Uterus (tissue), 4 donors: Measurements from ENCODE around the gene CCDC87. TPM values are rescaled to one million over a fixed set of nuclear protein-coding genes. Genes with fewer than 3 reads are reported as not detected.

Source experiments
- DNase-seq, 2 donors: peaks; one replicate each; pipeline ENCODE4 v3.0.0-alpha.2; 2019 to 2020
- H3K27ac ChIP-seq, 2 donors: fragments of 200-600 bp; sonication (generic); 1 replicate in 1 of 2; 2 replicates in 1 of 2; pipeline ENCODE4 v1.5.1; 2016 to 2018
- H3K27me3 ChIP-seq, 2 donors: fragments of 200-600 bp; sonication (generic); one replicate each; pipeline ENCODE4 v1.5.1; 2018 to 2019; ENCODE audit warnings: control low read depth in 1 of 2
- H3K36me3 ChIP-seq, 2 donors: fragments of 200-600 bp; sonication (generic); one replicate each; pipeline ENCODE4 v1.5.1; 2019; ENCODE audit warnings: control low read depth in 1 of 2
- H3K4me1 ChIP-seq, 2 donors: fragments of 200-600 bp; sonication (generic); one replicate each; pipeline ENCODE4 v1.5.1; 2018 to 2019; ENCODE audit warnings: control low read depth in 1 of 2
- H3K4me3 ChIP-seq, 2 donors: fragments of 200-600 bp; sonication (generic); 1 replicate in 1 of 2; 2 replicates in 1 of 2; pipeline ENCODE4 v1.5.1; 2018 to 2019; ENCODE audit warnings: mild to moderate bottlenecking in 1 of 2
- H3K9me3 ChIP-seq, 2 donors: fragments of 200-600 bp; sonication (generic); one replicate each; pipeline ENCODE4 v1.5.1; 2019; ENCODE audit warnings: control low read depth in 1 of 2
- CTCF ChIP-seq, 4 experiments: fragments of 200-600 bp in 2 of 4; fragments of 450-650 bp in 2 of 4; sonication (generic) in 2 of 4; IDR thresholded peaks; one replicate each; pipeline ENCODE4 v1.5.1; 2016 to 2019; ENCODE audit warnings: antibody characterized with exemption in 4 of 4, mild to moderate bottlenecking in 2 of 4, moderate library complexity in 1 of 4
- POLR2A ChIP-seq, 2 donors: fragments of 450-650 bp; IDR thresholded peaks; one replicate each; pipeline ENCODE4 v1.6.1; 2016; ENCODE audit warnings: antibody characterized with exemption in 2 of 2, mild to moderate bottlenecking in 1 of 2, moderate library complexity in 1 of 2
- intact Hi-C: fragments of 100-400 bp; cut with DNase I; formaldehyde crosslinking; loops from one replicate; pipeline ENCODE4 v1.15.1; 2023; ENCODE audit warnings: low total_unique reads
- total RNA-seq, 4 donors: library from RNA; depleted of rRNA in 3 of 4; stranded (reverse); fragments of >200 nt in 3 of 4; gene quantifications; one replicate each; pipeline versions ENCODE4 v1.1.0 to v1.2.4, GENCODE V29; 2014 to 2023
- donor health status: DM: yes; HTN: yes; CAD: no.

Gene CCDC87
- total RNA-seq, 4 donors from 2014 or later: 0.52 TPM; not detected in 3

GRCh38 chr11:66548774-66549630 is 43.9 kb downstream of the CCDC87 start:
- intact Hi-C loops: no loop called here
- H3K36me3 ChIP-seq: no peaks in the 10 kb centered on the region

GRCh38 chr11:66548041-66548440 is 44.8 kb downstream of the CCDC87 start:
- H3K27me3 ChIP-seq: no peaks in the 10 kb centered on the region
- peaks cover 0 to 6% of the 10 kb centered on the region in 2 donors for H3K4me1 ChIP-seq
- no peak for DNase-seq
- no peaks in the 10 kb centered on the region for H3K36me3 ChIP-seq
- no peak overlapping the region for H3K4me3 ChIP-seq
- H3K9me3 ChIP-seq: no peaks in the 10 kb centered on the region
- H3K27ac ChIP-seq: no peak overlapping the region
- intact Hi-C loops: no loop called here
- no peak for TF ChIP-seq POLR2A (IDR thresholded peaks at IDR 0.05)

More at GRCh38 chr11:66548774-66549630, 43.9 kb downstream of the CCDC87 start:
- TF ChIP-seq CTCF (IDR thresholded peaks at IDR 0.05): no peak
- TF ChIP-seq POLR2A (IDR thresholded peaks at IDR 0.05): no peak
- Histone ChIP-seq H3K27me3 (no peaks in the 10 kb centered on the region), H3K4me3 (no peak overlapping the region), H3K4me1 (no peaks in the 10 kb centered on the region), H3K9me3 (no peaks in the 10 kb centered on the region), H3K27ac (no peak overlapping the region)
- DNase-seq: no peak

- H3K4me1 ChIP-seq: peaks cover 0 to 6% of the 10 kb centered on the region in 2 donors
- intact Hi-C loops: no loop called here
- H3K4me3 ChIP-seq: no peak overlapping the region
- no peaks in the 10 kb centered on the region for H3K9me3 ChIP-seq
- H3K27me3 ChIP-seq: no peaks in the 10 kb centered on the region
- no peak for TF ChIP-seq POLR2A (IDR thresholded peaks at IDR 0.05)
- peak overlapping the region in 1 of 2 donors; percentile 67 for H3K27ac ChIP-seq
- DNase-seq: no peak
- H3K36me3 ChIP-seq: no peaks in the 10 kb centered on the region
Measured at GRCh38 chr11:66547662-66548009, 45.2 kb downstream of the CCDC87 start.

- Histone ChIP-seq H3K27me3 (no peaks in the 10 kb centered on the region), H3K27ac (peak overlapping the region; percentile 41 to 67), H3K4me3 (peak overlapping the region; percentile 56 to 74), H3K36me3 (no peaks in the 10 kb centered on the region), H3K9me3 (no peaks in the 10 kb centered on the region), H3K4me1 (peaks cover 0 to 6% of the 10 kb centered on the region in 2 donors)
- TF ChIP-seq POLR2A (IDR thresholded peaks at IDR 0.05): no peak
- TF ChIP-seq CTCF (IDR thresholded peaks at IDR 0.05): no peak
- intact Hi-C loops: no loop called here
- DNase-seq: no peak
Measured at GRCh38 chr11:66546966-66547661, 45.7 kb downstream of the CCDC87 start.

GRCh38 chr11:66546368-66546965 is 46.4 kb downstream of the CCDC87 start, which contains the start of gene ACTN3:
TSS of gene ACTN3 (plus strand) at chr11:66546903. CDS start at chr11:66546938, 35 bp downstream.
- no peaks in the 10 kb centered on the region for H3K9me3 ChIP-seq
- H3K36me3 ChIP-seq: no peaks in the 10 kb centered on the region
- intact Hi-C loops: no loop called here
- no peaks in the 10 kb centered on the region for H3K27me3 ChIP-seq
- DNase-seq: peak; percentile 60 to 64
- H3K4me1 ChIP-seq: peaks cover 0 to 6% of the 10 kb centered on the region in 2 donors
- peak within 1 kb of the TSS; percentile 56 to 74 for H3K4me3 ChIP-seq
- peak within 1 kb of the TSS; percentile 67 to 72 for H3K27ac ChIP-seq
- no peak for TF ChIP-seq POLR2A (IDR thresholded peaks at IDR 0.05)
- no peak for TF ChIP-seq CTCF (IDR thresholded peaks at IDR 0.05)
